Tibial nerve (tissue), 4 donors: ENCODE measurements around the gene VEGFC.

Experiments used
- EP300 ChIP-seq, 2 donors: sonication (generic); formaldehyde crosslinking; IDR thresholded peaks; one replicate each; pipeline ENCODE4 v1.6.1; 2017; ENCODE audit warnings: antibody characterized with exemption in 2 of 2, mild to moderate bottlenecking in 1 of 2
- TF ChIP-seq, protein P1 (sequence below), 5 experiments: fragments of 200-600 bp in 3 of 5; fragments of 450-650 bp in 2 of 5; sonication (generic) in 3 of 5; IDR thresholded peaks; one replicate each; pipeline ENCODE4 v1.5.1; 2016 to 2019; ENCODE audit warnings: antibody characterized with exemption in 5 of 5, mild to moderate bottlenecking in 3 of 5, moderate library complexity in 2 of 5

- no peak for TF ChIP-seq EP300 (IDR thresholded peaks at IDR 0.05)
- TF ChIP-seq, protein P1, sequence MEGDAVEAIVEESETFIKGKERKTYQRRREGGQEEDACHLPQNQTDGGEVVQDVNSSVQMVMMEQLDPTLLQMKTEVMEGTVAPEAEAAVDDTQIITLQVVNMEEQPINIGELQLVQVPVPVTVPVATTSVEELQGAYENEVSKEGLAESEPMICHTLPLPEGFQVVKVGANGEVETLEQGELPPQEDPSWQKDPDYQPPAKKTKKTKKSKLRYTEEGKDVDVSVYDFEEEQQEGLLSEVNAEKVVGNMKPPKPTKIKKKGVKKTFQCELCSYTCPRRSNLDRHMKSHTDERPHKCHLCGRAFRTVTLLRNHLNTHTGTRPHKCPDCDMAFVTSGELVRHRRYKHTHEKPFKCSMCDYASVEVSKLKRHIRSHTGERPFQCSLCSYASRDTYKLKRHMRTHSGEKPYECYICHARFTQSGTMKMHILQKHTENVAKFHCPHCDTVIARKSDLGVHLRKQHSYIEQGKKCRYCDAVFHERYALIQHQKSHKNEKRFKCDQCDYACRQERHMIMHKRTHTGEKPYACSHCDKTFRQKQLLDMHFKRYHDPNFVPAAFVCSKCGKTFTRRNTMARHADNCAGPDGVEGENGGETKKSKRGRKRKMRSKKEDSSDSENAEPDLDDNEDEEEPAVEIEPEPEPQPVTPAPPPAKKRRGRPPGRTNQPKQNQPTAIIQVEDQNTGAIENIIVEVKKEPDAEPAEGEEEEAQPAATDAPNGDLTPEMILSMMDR (IDR thresholded peaks at IDR 0.05): no peak
Measured at GRCh38 chr4:176805155-176805554, 12.4 kb upstream of the VEGFC start.
